ENCODE data around the gene DRC3.

The DRC3 gene

GRCh38 chr17:18004884-18005305 is 32.2 kb downstream of the DRC3 start:
- Histone ChIP-seq H3K9ac (no peak overlapping the region), H3K27ac (no peak overlapping the region), H3K9me3 (ENCODE audit: control insufficient read depth, low read length) (no peaks in the 10 kb centered on the region), H3K79me2 (no peaks in the 10 kb centered on the region), H3K4me3 (ENCODE audit: low read depth, low read length) (no peak overlapping the region), H2AFZ (no peak overlapping the region), H3K4me2 (ENCODE audit: low read length) (no peak overlapping the region), H3K36me3 (ENCODE audit: control insufficient read depth, insufficient read depth, low read length) (no peaks in the 10 kb centered on the region), H3K27me3 (ENCODE audit: control insufficient read depth, insufficient read depth, low read length) (no peaks in the 10 kb centered on the region), H3K4me1 (peaks cover 5% of the 10 kb centered on the region)
- TF ChIP-seq, protein P1, sequence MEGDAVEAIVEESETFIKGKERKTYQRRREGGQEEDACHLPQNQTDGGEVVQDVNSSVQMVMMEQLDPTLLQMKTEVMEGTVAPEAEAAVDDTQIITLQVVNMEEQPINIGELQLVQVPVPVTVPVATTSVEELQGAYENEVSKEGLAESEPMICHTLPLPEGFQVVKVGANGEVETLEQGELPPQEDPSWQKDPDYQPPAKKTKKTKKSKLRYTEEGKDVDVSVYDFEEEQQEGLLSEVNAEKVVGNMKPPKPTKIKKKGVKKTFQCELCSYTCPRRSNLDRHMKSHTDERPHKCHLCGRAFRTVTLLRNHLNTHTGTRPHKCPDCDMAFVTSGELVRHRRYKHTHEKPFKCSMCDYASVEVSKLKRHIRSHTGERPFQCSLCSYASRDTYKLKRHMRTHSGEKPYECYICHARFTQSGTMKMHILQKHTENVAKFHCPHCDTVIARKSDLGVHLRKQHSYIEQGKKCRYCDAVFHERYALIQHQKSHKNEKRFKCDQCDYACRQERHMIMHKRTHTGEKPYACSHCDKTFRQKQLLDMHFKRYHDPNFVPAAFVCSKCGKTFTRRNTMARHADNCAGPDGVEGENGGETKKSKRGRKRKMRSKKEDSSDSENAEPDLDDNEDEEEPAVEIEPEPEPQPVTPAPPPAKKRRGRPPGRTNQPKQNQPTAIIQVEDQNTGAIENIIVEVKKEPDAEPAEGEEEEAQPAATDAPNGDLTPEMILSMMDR (IDR thresholded peaks at IDR 0.05) = no peak

- Histone ChIP-seq H3K79me2 (no peaks in the 10 kb centered on the region), H3K9ac (no peak overlapping the region), H3K27ac (no peak overlapping the region), H3K4me1 (peaks cover 6% of the 10 kb centered on the region), H3K36me3 (ENCODE audit: control insufficient read depth, insufficient read depth, low read length) (no peaks in the 10 kb centered on the region), H3K9me3 (ENCODE audit: control insufficient read depth, low read length) (no peaks in the 10 kb centered on the region), H3K27me3 (ENCODE audit: control insufficient read depth, insufficient read depth, low read length) (no peaks in the 10 kb centered on the region), H2AFZ (no peak overlapping the region), H3K4me3 (ENCODE audit: low read depth, low read length) (no peak overlapping the region), H3K4me2 (ENCODE audit: low read length) (no peak overlapping the region)
- TF ChIP-seq, protein P1 (IDR thresholded peaks at IDR 0.05) = no peak
Measured at GRCh38 chr17:18005496-18005895, 32.8 kb downstream of the DRC3 start.

- Histone ChIP-seq H2AFZ (no peak overlapping the region), H3K27ac (no peak overlapping the region), H3K9me3 (ENCODE audit: control insufficient read depth, low read length) (no peaks in the 10 kb centered on the region), H3K36me3 (ENCODE audit: control insufficient read depth, insufficient read depth, low read length) (no peaks in the 10 kb centered on the region), H3K4me2 (ENCODE audit: low read length) (no peak overlapping the region), H3K27me3 (ENCODE audit: control insufficient read depth, insufficient read depth, low read length) (no peaks in the 10 kb centered on the region), H3K4me1 (peaks cover 6% of the 10 kb centered on the region), H3K4me3 (ENCODE audit: low read depth, low read length) (no peak overlapping the region), H3K9ac (no peak overlapping the region), H3K79me2 (no peaks in the 10 kb centered on the region)
- TF ChIP-seq, protein P1 (IDR thresholded peaks at IDR 0.05) = no peak
Measured at GRCh38 chr17:18006495-18007239, 34.0 kb downstream of the DRC3 start.

DNA sequence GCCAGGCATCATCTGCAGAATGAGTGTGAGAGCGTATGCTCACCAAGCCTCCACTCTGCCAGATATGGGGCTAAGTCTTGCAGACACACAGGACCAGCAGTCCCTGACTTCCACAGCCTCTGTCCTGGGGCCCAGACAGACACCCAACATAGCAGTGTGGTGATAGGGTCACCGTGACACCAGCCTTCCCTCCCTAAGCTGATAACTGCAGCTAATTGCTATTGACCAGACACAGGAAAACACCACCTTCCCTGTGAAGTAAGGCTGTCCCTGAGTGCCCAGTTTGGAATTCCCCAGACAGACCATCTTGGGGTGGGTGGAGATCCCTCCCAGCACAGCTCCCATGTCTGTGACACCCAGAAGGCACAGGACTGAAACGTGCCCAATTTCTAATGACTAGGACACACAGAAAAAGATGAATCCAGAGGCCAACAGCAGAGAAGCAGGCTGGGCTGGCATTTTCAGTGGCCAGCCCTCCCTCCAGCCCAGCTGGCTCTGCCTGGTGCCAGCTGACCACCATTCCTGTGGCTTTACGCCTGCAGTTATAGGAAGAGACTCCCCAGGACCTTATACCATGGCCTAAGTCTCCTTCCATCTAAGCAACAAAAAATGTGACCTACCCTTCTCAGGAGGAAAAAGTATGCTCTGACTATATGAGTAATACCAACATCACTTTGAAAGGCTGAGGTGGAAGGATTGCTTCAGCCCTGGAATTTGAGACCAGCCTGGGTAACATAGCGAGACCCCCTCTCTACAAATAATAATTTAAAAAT is 36.0 kb downstream of the DRC3 start:
- TF ChIP-seq, protein P1 (IDR thresholded peaks at IDR 0.05) = no peak
- Histone ChIP-seq H3K4me3 (ENCODE audit: low read depth, low read length) (no peak overlapping the region), H3K27ac (no peak overlapping the region), H2AFZ (no peak overlapping the region), H3K79me2 (no peaks in the 10 kb centered on the region), H3K4me1 (peaks cover 6% of the 10 kb centered on the region), H3K27me3 (ENCODE audit: control insufficient read depth, insufficient read depth, low read length) (no peaks in the 10 kb centered on the region), H3K9ac (no peak overlapping the region), H3K4me2 (ENCODE audit: low read length) (no peak overlapping the region), H3K9me3 (ENCODE audit: control insufficient read depth, low read length) (no peaks in the 10 kb centered on the region), H3K36me3 (ENCODE audit: control insufficient read depth, insufficient read depth, low read length) (no peaks in the 10 kb centered on the region)

All from parathyroid adenoma (tissue), 2 donors.